Measurements from ENCODE around the gene OLFM3. TPM values are rescaled to one million over a fixed set of nuclear protein-coding genes. Genes with fewer than 3 reads are reported as not detected.

The OLFM3 gene
- total RNA-seq, 1 donor from 2014 or later, result not detected

DNA sequence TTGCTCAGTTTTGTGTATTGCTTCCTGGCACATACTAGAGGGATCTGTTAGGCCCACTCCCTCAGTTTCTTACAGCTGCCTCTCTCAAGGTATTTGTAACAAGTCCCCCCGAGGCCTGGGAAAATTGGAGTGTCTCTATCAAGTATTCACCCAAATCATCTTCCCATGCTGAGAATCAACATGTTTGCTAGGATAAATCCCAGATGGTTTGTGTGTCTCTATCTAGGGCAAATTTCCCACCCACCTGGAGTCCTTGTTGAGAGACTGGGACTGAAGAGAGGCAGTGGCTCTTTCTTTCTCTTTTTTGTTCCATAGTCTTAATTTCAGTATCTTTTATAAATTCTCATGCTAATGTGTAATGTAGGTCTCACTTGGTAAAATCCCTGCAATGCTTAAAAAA is 58.0 kb downstream of the OLFM3 start:
- no peak overlapping the region for H3K27ac Mint-ChIP-seq (ENCODE audit: unreplicated experiment)

DNA sequence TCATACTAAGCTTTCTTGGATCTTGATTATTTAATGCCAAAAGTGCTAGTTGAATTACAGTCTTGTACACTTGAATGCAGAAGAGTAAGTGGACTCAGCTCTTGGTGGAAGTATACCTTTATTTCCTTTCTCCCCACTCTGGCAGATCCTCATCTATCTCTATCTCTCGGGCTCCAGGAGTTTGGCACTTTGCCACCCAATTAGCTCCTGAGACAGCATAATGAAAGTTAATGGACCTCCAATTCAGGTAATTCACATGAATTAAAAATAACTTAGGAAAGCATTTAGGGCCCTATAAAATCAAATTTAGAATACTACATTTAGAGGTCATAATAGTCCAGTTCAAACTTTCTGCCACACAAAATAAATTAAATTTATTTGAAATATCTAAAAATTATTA is 67.4 kb downstream of the OLFM3 start:
- no peak overlapping the region for H3K27ac Mint-ChIP-seq (ENCODE audit: unreplicated experiment)
- no peak overlapping the region for H3K4me3 Mint-ChIP-seq (ENCODE audit: unreplicated experiment)
- TF ChIP-seq, protein P1, sequence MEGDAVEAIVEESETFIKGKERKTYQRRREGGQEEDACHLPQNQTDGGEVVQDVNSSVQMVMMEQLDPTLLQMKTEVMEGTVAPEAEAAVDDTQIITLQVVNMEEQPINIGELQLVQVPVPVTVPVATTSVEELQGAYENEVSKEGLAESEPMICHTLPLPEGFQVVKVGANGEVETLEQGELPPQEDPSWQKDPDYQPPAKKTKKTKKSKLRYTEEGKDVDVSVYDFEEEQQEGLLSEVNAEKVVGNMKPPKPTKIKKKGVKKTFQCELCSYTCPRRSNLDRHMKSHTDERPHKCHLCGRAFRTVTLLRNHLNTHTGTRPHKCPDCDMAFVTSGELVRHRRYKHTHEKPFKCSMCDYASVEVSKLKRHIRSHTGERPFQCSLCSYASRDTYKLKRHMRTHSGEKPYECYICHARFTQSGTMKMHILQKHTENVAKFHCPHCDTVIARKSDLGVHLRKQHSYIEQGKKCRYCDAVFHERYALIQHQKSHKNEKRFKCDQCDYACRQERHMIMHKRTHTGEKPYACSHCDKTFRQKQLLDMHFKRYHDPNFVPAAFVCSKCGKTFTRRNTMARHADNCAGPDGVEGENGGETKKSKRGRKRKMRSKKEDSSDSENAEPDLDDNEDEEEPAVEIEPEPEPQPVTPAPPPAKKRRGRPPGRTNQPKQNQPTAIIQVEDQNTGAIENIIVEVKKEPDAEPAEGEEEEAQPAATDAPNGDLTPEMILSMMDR (IDR thresholded peaks at IDR 0.05), result no peak
- no peaks in the 10 kb centered on the region for H3K36me3 Mint-ChIP-seq (ENCODE audit: low read depth)
- H3K27me3 Mint-ChIP-seq (ENCODE audit: low read depth), result peaks cover 2% of the 10 kb centered on the region
- H3K4me1 Mint-ChIP-seq (ENCODE audit: low read depth), result no peaks in the 10 kb centered on the region
- no peaks in the 10 kb centered on the region for H3K9me3 Mint-ChIP-seq (ENCODE audit: low read depth)
- DNase-seq (ENCODE audit: low spot score), result no peak

More for the DNA sequence above, 58.0 kb downstream of the OLFM3 start:
- H3K36me3 Mint-ChIP-seq (ENCODE audit: low read depth), result no peaks in the 10 kb centered on the region
- DNase-seq (ENCODE audit: low spot score), result no peak
- H3K4me3 Mint-ChIP-seq (ENCODE audit: unreplicated experiment), result no peak overlapping the region
- no peaks in the 10 kb centered on the region for H3K4me1 Mint-ChIP-seq (ENCODE audit: low read depth)
- TF ChIP-seq, protein P1 (IDR thresholded peaks at IDR 0.05), result no peak
- no peaks in the 10 kb centered on the region for H3K9me3 Mint-ChIP-seq (ENCODE audit: low read depth)
- peaks cover 3% of the 10 kb centered on the region for H3K27me3 Mint-ChIP-seq (ENCODE audit: low read depth)

DNA sequence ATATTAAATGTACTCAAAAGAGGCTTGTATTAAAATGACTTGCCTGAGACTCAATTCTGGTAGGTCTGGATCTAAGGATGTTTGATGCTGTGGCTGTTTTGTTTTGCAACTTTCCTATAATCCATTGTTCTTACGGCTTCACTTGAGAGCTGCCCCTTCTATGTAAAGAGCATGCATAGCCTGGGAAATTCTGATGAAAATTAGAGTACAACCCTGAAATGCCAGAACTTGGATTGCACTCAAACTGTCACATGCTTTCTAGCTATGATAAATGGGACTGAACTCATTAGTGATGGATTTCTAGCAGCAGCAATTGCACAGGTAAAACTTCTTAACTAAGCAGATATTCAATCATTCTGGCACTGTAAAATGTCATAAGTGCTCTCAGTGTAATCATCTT is 67.9 kb downstream of the OLFM3 start:
- H3K27me3 Mint-ChIP-seq (ENCODE audit: low read depth), result peaks cover 2% of the 10 kb centered on the region
- no peaks in the 10 kb centered on the region for H3K36me3 Mint-ChIP-seq (ENCODE audit: low read depth)
- DNase-seq (ENCODE audit: low spot score), result no peak
- H3K9me3 Mint-ChIP-seq (ENCODE audit: low read depth), result no peaks in the 10 kb centered on the region
- no peaks in the 10 kb centered on the region for H3K4me1 Mint-ChIP-seq (ENCODE audit: low read depth)
- TF ChIP-seq, protein P1 (IDR thresholded peaks at IDR 0.05), result no peak
- no peak overlapping the region for H3K27ac Mint-ChIP-seq (ENCODE audit: unreplicated experiment)
- no peak overlapping the region for H3K4me3 Mint-ChIP-seq (ENCODE audit: unreplicated experiment)

DNA sequence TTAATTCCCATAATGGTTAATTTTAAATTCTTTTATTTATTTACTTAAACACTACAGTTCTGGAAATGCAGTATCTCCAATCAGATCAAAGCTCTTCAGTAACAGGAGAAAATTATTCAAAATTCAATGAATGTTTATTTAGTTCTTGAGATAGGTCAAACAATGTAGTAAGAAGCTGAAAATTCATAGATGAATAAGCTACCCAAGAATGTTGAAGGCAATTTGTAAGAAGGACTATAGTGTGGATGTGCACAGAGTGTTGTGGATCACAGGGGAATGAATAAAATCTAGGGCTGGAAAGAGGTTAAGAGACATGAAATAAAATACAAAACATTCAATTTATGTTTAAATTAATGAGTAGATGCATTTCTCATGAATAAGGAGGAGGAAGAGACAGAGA is 72.0 kb downstream of the OLFM3 start:
- no peak overlapping the region for H3K27ac Mint-ChIP-seq (ENCODE audit: unreplicated experiment)
- H3K4me3 Mint-ChIP-seq (ENCODE audit: unreplicated experiment), result no peak overlapping the region
- peaks cover 4% of the 10 kb centered on the region for H3K27me3 Mint-ChIP-seq (ENCODE audit: low read depth)
- no peaks in the 10 kb centered on the region for H3K9me3 Mint-ChIP-seq (ENCODE audit: low read depth)
- TF ChIP-seq, protein P1 (IDR thresholded peaks at IDR 0.05), result no peak
- DNase-seq (ENCODE audit: low spot score), result no peak
- H3K4me1 Mint-ChIP-seq (ENCODE audit: low read depth), result no peaks in the 10 kb centered on the region
- no peaks in the 10 kb centered on the region for H3K36me3 Mint-ChIP-seq (ENCODE audit: low read depth)

DNA sequence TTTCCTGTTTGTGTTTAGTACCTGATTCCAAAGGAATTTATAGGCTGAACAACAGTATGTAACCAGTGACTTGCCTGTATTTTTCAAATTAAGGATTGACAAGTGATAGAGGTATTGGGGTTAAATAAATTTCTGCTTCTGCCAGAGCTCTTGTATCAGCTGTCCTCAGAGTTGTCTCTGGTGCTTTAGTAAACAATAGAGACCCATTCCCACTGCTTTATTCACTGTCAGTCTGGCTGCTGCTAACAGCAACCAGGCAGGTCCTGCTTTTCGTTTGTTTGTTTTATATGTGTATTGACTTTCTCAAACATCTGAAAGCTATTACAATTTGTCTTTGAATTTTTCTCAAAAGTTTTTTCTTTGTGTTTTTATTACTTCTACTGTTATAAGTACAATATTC is 76.1 kb downstream of the OLFM3 start:
- no peak for DNase-seq (ENCODE audit: low spot score)
- TF ChIP-seq, protein P1 (IDR thresholded peaks at IDR 0.05), result no peak
- H3K9me3 Mint-ChIP-seq (ENCODE audit: low read depth), result no peaks in the 10 kb centered on the region
- no peak overlapping the region for H3K4me3 Mint-ChIP-seq (ENCODE audit: unreplicated experiment)
- no peaks in the 10 kb centered on the region for H3K36me3 Mint-ChIP-seq (ENCODE audit: low read depth)
- H3K4me1 Mint-ChIP-seq (ENCODE audit: low read depth), result no peaks in the 10 kb centered on the region
- peaks cover 8% of the 10 kb centered on the region for H3K27me3 Mint-ChIP-seq (ENCODE audit: low read depth)
- no peak overlapping the region for H3K27ac Mint-ChIP-seq (ENCODE audit: unreplicated experiment)

Data from chondrocyte (in vitro differentiated cells).